GM12873 (cell line): ENCODE results near the gene CHI3L1.

Source experiments
- TF ChIP-seq, protein P1 (sequence below): IDR thresholded peaks from 2 replicates; pipeline ENCODE4 v1.5.1; 2012; ENCODE audit warnings: low read depth, mild to moderate bottlenecking, moderate library complexity, low read length, control low read depth; ENCODE audit not compliant: insufficient read depth; ENCODE audit errors: missing control alignments

Gene CHI3L1

DNA sequence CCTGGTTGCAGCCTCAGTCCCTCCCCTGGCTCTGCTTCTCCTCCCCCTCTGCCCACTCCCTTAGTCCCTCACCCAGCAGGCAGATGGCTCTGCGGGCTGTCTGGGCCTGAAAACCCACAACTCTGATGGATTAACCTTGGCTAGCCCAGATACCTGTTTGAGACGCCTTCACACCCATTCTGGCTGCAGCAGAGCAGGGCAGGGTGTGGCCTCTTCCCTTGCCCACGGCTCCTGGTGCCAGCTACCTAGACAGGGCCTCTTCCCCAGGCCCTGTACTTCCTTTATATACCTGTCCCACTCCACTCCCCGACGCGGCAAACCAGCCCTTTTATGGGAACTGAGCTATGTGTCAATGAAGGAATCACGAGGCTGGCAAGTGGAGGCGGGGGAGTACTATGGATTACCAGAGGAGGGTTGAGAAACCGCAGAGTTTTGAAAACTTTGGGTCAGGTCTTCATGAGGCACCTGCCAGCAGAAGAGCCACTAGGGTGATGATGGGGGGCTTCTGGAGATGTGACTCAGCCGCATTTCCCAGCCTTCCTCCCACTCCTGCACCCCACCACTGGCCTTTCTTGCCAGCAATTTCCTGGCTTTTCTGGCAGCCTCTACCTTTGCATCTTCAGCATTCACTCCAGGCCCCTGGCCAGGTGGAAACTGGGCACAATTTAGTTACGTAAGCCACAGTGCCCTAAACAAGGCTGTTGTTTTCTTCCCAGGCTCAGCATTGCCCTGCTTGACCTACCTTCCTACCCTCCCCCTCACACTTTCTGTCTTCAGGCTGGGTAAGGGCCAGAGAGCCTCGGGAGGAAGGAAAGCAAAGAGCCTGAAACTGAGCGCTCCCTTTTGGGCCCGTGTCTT is at the start of gene CHI3L1:
Gene CHI3L1, minus strand, starts transcription at position 259 of the 858 bp plus-strand sequence. Its CDS starts 81 bp downstream, at position 178.
- TF ChIP-seq, protein P1, sequence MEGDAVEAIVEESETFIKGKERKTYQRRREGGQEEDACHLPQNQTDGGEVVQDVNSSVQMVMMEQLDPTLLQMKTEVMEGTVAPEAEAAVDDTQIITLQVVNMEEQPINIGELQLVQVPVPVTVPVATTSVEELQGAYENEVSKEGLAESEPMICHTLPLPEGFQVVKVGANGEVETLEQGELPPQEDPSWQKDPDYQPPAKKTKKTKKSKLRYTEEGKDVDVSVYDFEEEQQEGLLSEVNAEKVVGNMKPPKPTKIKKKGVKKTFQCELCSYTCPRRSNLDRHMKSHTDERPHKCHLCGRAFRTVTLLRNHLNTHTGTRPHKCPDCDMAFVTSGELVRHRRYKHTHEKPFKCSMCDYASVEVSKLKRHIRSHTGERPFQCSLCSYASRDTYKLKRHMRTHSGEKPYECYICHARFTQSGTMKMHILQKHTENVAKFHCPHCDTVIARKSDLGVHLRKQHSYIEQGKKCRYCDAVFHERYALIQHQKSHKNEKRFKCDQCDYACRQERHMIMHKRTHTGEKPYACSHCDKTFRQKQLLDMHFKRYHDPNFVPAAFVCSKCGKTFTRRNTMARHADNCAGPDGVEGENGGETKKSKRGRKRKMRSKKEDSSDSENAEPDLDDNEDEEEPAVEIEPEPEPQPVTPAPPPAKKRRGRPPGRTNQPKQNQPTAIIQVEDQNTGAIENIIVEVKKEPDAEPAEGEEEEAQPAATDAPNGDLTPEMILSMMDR = no peak

DNA sequence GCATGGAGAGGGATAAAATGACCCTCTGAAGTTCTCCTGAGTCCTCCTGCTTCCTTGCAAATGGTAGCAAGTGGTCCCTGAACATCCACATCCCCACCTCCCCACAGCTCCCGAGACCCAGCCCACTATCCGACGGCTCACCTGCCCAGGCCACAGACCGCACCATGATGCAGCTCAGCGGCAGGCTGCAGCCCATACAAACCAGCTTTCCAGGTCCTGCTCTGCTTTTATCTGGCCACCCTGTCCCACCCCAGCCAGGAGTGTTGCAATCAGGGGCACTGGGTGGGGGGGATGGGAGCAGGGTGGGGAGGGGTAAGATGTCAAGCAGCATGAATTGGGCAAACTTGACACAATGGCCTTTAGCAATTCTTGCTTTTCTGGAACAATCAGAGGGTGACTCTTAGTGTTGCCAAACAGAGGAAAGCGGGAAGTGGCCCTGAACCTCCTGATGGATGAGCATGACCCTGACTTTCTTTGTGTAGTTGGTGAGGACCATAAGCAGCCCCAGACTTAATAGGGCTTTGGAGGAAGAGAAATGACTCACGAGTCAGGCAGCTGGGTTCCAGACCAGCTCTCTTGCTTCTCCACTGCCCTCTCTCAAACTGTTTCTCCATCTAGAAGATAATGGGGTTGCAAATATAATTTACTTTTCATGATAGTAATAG is 43.1 kb upstream of the CHI3L1 start, which contains the start of gene CHIT1:
Gene CHIT1, minus strand, starts transcription at position 203 of the 665 bp plus-strand sequence. Its CDS starts 37 bp downstream, at position 166.
- TF ChIP-seq, protein P1 = no peak

DNA sequence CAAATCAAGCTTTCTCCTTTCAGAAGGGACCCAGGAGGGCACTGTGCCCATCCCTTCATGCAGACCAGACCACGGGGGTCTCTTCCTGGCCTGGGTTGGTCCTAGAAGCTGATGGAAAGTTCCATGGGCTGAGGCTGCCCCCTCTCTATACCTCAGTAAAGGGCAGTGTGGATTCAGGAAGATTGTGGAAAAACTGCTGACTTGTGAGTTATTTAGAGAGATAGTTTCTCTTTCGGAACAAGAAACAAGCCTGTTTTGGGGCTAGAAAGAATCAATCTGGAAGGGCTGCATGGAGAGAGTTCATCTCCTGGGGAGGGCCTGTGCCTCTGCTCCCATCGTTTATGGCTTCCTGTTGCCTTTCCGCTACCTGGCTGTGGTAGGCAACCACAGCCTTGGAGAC is 42.2 kb upstream of the CHI3L1 start:
- TF ChIP-seq, protein P1 = no peak

DNA sequence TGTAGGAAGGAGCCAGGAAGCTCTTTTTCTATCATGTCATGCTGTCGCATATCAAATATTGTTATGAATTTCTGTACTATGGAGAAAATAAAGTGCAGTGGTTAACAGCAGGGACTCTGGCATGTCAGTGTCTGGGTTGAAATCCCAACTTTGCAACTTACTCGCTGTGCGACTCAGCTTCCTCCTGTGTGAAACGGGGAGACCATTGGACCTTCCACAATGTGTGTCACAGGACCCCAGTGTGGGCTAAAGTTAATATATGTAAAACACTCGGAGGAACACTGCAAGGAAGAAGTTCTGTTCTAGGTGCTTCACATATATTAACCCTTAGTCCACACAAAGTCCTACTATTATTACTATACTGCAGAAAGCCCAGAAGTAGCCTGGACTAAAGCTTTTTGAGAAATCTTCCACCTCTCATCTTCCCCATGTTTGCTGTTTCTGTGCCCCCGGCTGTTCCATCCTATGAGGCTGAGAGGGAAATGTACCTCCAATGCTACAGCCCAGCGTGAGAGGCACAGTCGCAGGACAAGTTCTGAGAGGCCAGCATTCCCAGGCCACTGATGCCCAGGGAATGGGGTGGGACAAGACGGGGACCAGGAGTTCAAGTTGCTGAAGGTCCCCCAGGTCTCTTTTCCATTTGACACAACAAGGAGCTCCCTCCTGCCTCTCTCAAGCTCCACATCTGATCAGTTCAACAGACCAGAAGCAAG is 41.0 kb upstream of the CHI3L1 start:
- TF ChIP-seq, protein P1 = no peak

DNA sequence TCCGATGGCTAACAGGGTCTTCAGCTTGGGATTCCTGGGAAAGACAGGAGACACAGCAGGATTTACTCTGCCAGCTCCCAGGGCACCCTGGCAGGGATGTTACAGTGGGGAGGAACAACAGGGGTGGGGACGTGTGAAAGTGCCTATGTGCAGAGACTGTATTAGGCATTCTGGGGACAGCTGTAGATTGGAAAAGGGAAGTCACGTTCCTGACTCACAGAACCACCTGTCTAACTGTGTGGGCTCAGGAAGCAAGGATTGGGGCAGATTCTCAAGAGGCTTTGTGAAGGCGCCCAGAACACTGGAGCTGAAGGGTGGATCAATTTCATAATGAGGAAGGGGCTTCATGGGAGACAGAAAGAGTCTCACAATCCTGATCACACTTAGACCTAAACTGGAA is 38.6 kb upstream of the CHI3L1 start:
- TF ChIP-seq, protein P1 = no peak

DNA sequence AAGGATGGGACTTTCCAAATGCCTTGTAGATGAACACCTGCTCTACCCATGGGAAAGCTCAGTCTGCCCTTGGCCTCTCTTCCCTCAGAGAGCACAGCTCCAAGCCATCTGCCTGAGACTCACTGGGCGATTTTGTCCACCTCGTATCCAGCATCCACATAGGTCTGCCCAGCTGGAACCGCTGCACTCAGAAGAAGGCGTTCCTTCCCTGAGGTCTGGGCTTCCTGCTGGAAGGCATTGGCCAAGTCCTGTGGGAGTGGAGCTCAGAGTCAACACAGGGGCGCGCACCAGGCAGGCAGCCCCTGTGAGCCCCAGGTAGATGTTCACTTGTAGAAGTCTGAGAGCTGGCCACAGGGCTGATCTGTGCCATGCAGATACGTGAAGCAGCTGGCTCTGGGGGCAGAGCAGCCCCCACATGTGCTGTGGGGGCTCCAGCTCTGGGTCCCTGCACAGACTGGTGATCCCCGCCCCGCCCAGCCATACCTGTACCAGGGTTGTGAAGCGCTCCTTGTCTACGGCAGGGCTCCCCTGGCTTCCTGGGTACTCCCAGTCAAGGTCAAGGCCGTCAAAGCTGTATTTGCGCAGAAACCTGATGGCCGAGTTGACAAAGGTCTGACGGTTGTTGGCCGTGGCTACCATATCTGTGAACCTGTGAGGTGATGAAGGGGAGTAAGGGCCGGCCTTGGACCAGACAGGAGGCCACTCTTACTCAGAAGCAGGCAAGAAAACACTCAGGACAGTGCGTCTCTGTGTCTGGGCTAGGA is 36.7 kb upstream of the CHI3L1 start:
- TF ChIP-seq, protein P1 = no peak
